KOPT-K1 (cell line): ENCODE results near the gene NOL9.
A peak's percentile ranks its signal among the peaks of the same experiment; 100 is the strongest.
"Not testable (repeated sequence)": the region's sequence is repeated elsewhere in the genome, so short reads cannot be mapped to it uniquely, and the experiment has no call there.

ENCODE experiments used
- H3K27ac ChIP-seq: fragments of 200-600 bp; sonication (generic); 2 replicates; pipeline ENCODE4 v1.5.1; 2016; ENCODE audit warnings: antibody characterized with exemption, mild to moderate bottlenecking, low read depth, low read length; ENCODE audit not compliant: poor library complexity, severe bottlenecking
- H3K36me3 ChIP-seq: fragments of 200-600 bp; sonication (generic); 2 replicates; pipeline ENCODE4 v1.5.1; 2017; ENCODE audit warnings: antibody characterized with exemption, mild to moderate bottlenecking, low read length, moderate library complexity; ENCODE audit not compliant: insufficient read depth
- H3K9me3 ChIP-seq: fragments of 200-600 bp; sonication (generic); 2 replicates; pipeline ENCODE4 v1.5.1; 2017; ENCODE audit warnings: antibody characterized with exemption, low read length, mild to moderate bottlenecking; ENCODE audit not compliant: insufficient read depth, poor library complexity, severe bottlenecking

The NOL9 gene

DNA sequence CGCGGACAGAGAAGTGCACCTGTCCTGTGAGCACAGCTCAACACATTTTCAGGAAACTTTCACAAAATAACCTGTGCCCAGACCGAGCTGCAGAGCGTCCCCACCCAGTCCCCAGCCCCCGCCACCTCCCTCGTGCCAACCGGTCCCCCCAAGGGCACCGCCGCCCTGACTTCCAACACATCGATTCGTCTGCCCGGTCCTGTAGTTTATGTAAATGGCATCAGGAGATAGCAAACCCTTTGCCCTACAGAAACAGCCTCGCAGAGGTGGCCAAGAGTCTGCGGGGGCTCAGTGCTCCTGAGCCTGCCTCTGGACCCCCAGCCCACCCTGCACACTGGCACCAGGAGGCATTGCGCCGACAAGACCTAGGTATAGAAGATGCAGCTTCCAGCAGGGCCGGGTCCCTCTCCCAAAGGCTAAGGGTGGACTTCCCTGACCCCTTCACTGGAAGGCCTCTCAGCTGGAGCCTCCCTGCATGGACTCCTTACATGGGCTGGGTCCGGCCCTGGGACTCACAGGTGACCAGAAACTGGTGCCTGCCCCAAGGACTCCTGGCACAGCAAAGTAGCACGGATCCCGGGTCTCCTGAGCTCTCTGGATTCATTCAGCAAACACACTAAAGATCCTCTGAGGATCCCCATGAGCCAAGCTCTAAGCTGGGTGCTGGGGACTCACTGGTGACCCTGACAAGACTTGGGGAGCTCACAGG is 56.3 kb downstream of the NOL9 start:
- H3K9me3 ChIP-seq = no peaks in the 10 kb centered on the region
- H3K36me3 ChIP-seq = no peaks in the 10 kb centered on the region
- H3K27ac ChIP-seq = no peak overlapping the region

DNA sequence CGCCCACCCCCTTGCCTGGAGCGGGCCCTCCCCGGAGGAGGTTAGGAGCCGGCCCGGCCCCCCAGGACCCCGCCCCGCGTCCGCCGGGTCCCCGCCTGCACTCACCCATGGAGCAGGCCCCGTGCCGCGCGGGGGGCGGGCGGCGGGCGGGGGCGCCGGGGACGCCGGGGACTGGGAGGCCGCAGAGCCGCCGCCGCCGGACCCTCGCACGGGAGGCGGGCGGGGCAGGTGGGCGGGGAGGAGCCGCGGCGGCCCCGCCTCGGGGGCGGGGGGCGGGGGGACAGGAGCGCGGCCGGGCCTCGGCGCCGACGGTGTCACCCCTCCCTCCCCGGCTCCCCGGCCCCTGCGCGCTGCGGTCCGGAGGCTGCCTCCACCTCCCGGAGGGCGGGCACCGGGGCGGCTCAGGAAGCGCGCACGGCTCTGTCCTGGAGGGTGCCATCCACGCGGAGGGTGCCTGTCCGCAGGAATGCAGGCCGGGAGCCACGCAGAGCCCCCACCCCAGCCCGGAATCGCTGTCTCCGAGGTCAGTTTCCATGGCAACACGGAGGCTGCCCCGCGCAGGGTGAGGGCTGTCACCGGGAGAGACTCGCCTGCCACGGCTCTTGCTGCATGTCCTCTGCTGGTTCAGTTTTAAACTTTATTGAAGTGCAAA is 57.0 kb downstream of the NOL9 start:
- no peaks in the 10 kb centered on the region for H3K9me3 ChIP-seq
- no peak overlapping the region for H3K27ac ChIP-seq
- H3K36me3 ChIP-seq = no peaks in the 10 kb centered on the region

DNA sequence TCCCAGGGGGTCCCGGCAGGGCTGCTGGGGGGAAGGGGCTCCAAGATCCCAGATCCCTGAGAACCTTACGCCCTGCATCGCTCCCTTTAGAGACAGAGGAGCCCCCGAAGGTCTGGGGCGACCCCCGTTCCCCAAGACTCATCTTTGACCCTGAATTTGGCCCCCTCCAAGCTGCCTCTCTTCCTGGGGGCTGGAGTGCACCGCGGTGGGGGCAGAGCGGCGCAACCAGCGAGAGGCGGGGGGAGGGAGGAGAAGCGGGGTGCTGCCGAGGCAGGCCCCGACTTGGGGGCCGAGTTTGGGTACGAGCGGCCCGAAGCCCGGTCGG is 57.5 kb downstream of the NOL9 start:
- H3K36me3 ChIP-seq = no peaks in the 10 kb centered on the region
- H3K9me3 ChIP-seq = no peaks in the 10 kb centered on the region
- no peak overlapping the region for H3K27ac ChIP-seq

DNA sequence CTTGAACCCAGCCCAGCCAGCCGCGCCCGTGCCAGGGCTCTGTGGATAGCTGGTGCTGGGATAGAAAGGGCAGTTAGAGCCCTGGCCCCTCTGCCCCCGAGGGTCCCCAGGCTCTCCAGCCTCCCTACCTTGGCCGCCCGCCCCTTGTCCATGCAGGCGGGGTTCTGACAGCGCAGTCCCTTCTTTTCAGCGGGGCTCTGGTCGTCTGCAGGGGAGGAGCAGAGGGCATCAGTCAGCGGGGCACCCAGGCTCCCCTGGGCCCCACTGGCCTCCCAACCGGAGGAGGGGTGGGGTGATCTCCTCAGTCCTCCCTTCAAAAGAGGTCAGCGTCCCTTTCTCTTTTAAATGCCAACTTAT is 58.0 kb downstream of the NOL9 start:
- no peaks in the 10 kb centered on the region for H3K9me3 ChIP-seq
- H3K27ac ChIP-seq = no peak overlapping the region
- no peaks in the 10 kb centered on the region for H3K36me3 ChIP-seq

DNA sequence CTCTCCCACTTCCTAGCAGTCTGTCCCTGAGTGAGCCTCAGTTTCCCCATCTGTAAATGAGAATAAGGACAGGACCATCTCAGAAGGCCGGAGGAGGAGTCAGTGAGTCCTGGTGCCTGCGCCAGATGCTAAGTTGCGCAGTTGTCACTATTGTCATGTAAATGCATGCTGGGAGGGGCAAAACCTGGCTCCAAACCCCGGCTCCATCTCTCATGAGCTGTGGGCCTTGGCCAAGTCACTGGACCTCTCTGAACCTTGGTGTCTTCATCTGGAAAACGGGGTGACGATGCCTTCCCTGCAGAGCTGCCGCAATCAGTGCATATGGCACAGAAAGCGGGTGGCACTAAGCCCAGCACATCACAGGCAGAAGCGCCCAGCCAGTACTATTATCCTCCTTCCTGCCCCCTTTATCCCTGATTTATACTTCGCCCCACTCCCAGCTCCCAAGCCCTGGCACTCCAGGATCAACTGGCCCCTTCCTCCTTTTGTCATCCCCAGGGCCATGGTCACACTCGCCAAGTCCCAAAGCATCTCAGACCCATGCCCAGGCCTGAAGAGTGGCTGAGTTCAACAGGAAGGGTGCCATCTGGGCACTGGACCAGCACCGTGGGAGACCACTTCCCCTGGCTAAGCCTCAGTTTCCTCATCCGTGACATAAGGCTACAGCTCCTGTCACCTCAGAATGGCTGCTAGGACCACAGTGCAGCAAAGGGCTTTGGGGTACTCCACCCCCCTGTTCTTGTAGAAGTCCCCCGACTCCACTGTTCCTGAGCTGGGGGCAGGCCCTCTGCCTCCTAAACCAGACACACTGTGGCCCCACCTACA is 58.6 kb downstream of the NOL9 start:
- Histone ChIP-seq H3K9me3 (no peaks in the 10 kb centered on the region), H3K27ac (no peak overlapping the region), H3K36me3 (no peaks in the 10 kb centered on the region)

DNA sequence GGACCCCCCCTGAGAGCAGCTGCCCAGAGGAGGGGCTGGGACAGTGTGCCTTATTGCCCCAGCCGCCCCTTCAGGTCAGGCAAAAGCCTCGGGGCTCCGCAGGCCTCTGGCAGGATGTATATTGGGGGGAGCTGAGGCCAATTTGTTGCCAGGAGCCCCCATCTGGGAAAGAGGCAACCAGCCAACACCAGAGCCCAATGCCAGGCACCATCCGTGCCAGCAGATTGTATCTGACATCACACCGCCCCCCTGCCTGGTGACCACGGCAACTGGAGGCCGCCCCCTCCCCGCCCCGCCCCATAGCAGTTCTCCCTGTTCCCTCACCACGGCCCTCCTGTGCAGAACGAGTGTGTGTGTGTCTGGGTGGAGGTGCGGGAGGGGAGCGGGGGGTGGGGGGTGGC is 59.3 kb downstream of the NOL9 start:
- no peaks in the 10 kb centered on the region for H3K9me3 ChIP-seq
- no peaks in the 10 kb centered on the region for H3K36me3 ChIP-seq
- no peak overlapping the region for H3K27ac ChIP-seq

DNA sequence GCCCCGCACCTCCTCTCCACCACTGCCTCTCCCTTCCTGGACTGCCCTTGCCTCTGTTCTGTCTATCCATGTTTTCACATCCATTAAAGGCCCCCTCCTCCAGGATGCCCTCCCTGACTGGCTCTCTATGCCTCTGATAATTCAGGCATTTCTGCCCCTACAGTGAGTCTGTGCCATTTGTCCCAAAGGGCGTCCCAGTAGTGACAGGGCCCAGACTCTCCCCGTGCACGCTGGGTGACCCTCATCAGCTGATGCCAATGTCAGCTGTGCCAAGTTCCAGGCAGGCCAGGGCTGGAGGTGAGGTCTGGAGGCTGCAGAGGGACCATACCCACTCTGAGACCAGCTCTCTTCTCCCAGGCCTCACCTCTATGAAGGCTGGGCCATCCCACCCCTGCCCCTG is 59.7 kb downstream of the NOL9 start:
- H3K9me3 ChIP-seq = no peaks in the 10 kb centered on the region
- H3K27ac ChIP-seq = no peak overlapping the region
- no peaks in the 10 kb centered on the region for H3K36me3 ChIP-seq

DNA sequence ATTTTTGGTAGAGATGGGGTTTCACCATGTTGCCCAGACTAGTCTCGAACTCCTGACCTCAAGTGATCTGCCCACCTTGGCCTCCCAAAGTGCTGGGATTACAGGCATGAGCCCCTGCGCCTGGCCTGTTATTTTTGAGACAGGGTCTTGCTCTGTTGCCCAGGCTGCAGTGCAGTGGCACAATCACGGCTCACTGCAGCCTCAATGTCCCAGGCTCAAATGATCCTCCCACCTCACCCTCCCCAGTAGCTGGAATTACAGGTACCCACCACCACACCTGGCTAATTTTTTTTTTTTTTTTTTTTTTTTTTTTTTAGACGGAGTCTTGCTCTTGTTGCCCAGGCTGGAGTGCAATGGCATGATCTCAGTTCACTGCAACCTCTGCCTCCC is 60.5 kb downstream of the NOL9 start:
- not testable (repeated sequence) for H3K9me3 ChIP-seq, H3K36me3 ChIP-seq, H3K27ac ChIP-seq

DNA sequence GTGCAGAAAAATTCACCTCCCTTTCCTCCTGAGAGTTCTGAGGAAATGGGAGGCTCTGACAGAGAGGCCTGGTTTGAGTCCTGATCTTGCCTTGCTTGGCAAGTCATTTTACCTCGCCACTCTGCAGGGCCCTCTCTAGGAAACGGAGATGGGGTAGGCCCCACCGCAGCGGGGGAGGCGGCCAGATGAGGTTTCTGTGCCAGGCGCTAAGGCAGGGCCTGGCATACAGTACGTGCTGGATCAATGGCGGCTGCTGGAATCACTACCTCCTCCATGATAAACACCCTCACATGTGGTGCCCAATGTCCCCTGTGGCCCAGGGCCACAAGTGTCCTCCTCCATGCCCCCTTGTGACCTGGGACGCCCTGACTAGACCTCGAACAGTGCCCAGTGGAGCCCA is 62.3 kb downstream of the NOL9 start:
- H3K27ac ChIP-seq = peak overlapping the region; percentile 65
- no peaks in the 10 kb centered on the region for H3K36me3 ChIP-seq
- no peaks in the 10 kb centered on the region for H3K9me3 ChIP-seq

DNA sequence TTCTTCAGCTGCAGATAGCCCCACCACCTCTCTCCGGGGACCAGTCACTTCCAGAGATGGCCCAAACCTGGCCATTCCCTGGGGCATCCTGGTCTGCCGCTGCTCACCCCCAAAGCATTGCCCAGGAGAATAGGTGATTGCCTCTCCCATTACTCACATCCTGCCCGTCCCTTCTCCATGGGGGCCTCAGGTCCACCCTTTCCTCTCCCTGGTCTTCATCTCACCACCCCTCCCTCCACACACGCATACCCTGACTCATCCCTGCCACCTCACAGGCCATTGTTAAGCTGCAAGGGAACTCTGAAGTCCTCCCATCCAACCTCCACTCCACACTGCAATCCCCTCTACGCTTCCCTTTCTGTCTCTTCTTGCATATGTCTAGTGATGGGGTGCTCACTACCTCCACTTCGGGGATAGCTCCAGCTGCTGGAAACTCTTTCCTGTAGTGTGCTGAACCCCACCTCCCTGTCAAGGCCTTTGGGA is 62.8 kb downstream of the NOL9 start, which contains the start of gene PLEKHG5:
Gene PLEKHG5, minus strand, starts transcription at position 188 of the 483 bp plus-strand sequence. CDS start 14,096 bp downstream, outside the sequence.
- H3K9me3 ChIP-seq = no peaks in the 10 kb centered on the region
- peak within 1 kb of the TSS; percentile 65 for H3K27ac ChIP-seq
- no peaks in the 10 kb centered on the region for H3K36me3 ChIP-seq

DNA sequence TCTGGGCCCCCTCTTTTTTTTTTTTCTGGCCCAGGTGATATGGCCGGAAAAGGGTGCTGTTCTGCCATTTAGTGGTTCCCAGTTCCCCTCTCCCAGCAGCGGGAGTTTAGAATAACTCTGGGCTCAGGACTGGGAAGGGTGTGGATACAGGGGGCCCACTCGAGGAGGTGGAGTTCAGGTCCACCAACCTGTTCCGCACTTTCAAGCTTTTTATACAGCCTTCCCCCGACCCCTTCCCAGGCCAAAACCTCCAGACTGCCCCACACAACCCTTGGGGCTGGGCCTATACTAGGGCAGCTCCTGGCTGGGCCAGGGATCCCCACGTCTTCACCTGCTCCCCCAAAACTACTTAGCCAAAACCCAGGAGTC is 63.2 kb downstream of the NOL9 start:
- Histone ChIP-seq H3K27ac (peak overlapping the region; percentile 65), H3K9me3 (no peaks in the 10 kb centered on the region)

DNA sequence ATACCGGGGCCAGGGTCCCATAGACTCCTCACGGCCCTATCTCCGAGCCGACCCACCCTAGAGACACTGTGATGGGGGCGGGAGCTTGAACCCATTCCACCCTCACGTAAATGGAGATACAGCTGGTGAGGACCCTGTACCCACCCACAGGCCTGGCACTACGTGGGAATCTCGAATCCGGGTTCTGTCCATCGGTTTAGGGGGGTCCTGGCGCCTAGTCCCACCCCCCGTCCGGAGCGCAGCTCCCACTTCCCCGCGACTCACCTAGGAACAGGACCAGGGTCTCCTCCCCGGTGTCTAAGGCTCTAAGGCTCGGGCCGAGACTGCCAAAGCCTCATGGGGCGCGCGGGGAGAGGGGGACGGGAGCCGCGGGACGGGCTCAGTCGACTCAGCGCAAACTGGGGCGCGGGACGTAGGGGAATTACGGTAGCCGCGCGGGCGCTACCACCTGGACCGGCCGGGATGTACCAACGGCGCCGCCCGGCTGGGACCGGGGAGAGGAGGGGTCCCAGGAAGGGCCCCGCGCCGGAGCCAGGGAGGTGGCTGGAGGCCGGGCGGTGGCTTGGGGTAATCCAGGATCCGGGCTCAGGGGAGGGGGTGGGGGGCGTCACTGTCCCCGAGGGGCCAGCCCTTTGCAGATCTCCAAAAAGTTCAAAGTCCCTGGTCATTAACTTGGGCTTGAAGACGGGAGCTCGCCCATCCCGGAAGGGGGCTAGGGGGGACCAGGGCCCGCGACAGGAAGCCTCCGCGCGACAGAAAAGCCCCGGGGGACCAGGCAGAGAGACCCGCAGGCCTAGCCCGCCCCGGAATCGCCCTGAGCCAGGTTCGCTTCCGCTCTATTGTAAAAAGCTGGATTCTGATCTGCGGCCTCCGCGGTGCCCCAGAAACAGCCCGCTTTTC is 63.9 kb downstream of the NOL9 start:
- H3K36me3 ChIP-seq = no peaks in the 10 kb centered on the region
- H3K27ac ChIP-seq = peak overlapping the region; percentile 65
- no peaks in the 10 kb centered on the region for H3K9me3 ChIP-seq

More for the DNA sequence above, 63.2 kb downstream of the NOL9 start:
- no peaks in the 10 kb centered on the region for H3K36me3 ChIP-seq

DNA sequence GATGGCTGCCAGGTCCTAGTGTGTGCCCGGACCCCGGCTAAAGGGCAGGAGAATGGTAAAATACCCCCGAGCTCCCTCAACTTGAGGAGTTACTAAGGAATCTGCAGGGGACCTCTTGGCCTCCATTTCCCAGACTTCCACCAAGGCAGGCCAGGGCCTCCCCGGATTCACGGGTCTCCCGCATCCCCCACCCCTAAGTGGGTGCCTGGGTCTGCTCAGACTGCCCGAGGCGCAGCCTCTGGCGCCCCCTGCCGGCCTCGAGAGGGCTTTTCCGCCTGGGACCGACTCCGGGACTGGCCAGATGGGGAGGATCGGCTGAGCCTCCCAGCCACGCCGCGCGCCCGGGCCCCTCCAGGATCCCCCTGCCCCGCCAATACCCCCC is 64.5 kb downstream of the NOL9 start:
- Histone ChIP-seq H3K36me3 (no peaks in the 10 kb centered on the region), H3K9me3 (no peaks in the 10 kb centered on the region), H3K27ac (peak overlapping the region; percentile 65)

DNA sequence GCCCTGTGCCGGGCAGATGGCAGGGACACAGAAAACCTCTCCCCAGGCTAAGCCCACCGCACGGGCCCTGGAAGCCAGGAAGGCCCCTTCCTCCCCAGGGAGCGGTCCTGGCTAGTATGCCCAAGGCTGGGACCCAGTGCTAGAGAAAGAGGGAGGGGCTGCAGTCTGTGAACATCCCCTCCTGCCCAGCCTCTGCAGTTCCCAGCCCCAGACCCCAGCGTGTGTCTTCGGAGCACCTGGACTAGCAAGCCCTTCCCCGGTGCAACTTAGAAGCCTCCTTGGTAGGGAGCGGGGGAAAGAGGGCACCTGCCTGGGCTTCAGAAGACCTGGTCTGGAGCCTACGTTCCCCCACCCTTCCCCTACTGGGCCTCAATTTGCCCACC is 64.9 kb downstream of the NOL9 start:
- H3K27ac ChIP-seq = no peak overlapping the region
- no peaks in the 10 kb centered on the region for H3K36me3 ChIP-seq

More for the DNA sequence above, 64.9 kb downstream of the NOL9 start:
- H3K9me3 ChIP-seq = no peaks in the 10 kb centered on the region
